Lower leg skin (tissue), 3 donors: ENCODE results near the gene DLGAP1.

Experiments used
- POLR2A ChIP-seq, 2 donors: fragments of 450-650 bp; IDR thresholded peaks; one replicate each; pipeline ENCODE4 v1.6.1; 2016 to 2017; ENCODE audit warnings: antibody characterized with exemption in 2 of 2, mild to moderate bottlenecking in 1 of 2, moderate library complexity in 1 of 2
- TF ChIP-seq, protein P1 (sequence below), 3 donors: fragments of 450-650 bp; IDR thresholded peaks; one replicate each; pipeline ENCODE4 v1.5.1; 2016; ENCODE audit warnings: antibody characterized with exemption in 3 of 3, mild to moderate bottlenecking in 3 of 3, moderate library complexity in 2 of 3

GRCh38 chr18:3485153-3486149 lies 969.7 kb downstream of the DLGAP1 start:
- TF ChIP-seq, protein P1, sequence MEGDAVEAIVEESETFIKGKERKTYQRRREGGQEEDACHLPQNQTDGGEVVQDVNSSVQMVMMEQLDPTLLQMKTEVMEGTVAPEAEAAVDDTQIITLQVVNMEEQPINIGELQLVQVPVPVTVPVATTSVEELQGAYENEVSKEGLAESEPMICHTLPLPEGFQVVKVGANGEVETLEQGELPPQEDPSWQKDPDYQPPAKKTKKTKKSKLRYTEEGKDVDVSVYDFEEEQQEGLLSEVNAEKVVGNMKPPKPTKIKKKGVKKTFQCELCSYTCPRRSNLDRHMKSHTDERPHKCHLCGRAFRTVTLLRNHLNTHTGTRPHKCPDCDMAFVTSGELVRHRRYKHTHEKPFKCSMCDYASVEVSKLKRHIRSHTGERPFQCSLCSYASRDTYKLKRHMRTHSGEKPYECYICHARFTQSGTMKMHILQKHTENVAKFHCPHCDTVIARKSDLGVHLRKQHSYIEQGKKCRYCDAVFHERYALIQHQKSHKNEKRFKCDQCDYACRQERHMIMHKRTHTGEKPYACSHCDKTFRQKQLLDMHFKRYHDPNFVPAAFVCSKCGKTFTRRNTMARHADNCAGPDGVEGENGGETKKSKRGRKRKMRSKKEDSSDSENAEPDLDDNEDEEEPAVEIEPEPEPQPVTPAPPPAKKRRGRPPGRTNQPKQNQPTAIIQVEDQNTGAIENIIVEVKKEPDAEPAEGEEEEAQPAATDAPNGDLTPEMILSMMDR (IDR thresholded peaks at IDR 0.05), result no peak
- no peak for TF ChIP-seq POLR2A (IDR thresholded peaks at IDR 0.05)
